ENCODE measurements around the gene REEP1. TPM values are rescaled to one million over a fixed set of nuclear protein-coding genes. Genes with fewer than 3 reads are reported as not detected.

REEP1 gene
- total and polyA plus RNA-seq, 2 of the 8 experiments (the other 6 are each of a cell fraction or from before 2014, with no cell fraction given) = 0.74 to 1.5 TPM

- TF ChIP-seq EZH2 (IDR thresholded peaks at IDR 0.05; ENCODE audit: low read depth, low read length, severe bottlenecking) (no peak), CHD1 (IDR thresholded peaks at IDR 0.05; ENCODE audit: low read depth, low read length) (no peak), EGR1 (IDR thresholded peaks at IDR 0.05; ENCODE audit: borderline replicate concordance, low read depth, low read length) (no peak)
Measured at GRCh38 chr2:86283411-86284030, 53.9 kb downstream of the REEP1 start (continued).

Measured in H1 (cell line).